ENCODE results near the gene ZNF618. TPM values are rescaled to one million over a fixed set of nuclear protein-coding genes. Genes with fewer than 3 reads are reported as not detected.

Gene ZNF618
- polyA plus RNA-seq, 1 experiment: 8.7 TPM

GRCh38 chr9:114051281-114051680, 175.2 kb downstream of the ZNF618 start:
- ChIA-PET POLR2A (no interaction called here), CTCF (interaction anchor here (0.6 kb wide), 1 partner anchor 175 kb away, joined by 5 read pairs; no protein-coding TSS in a partner anchor)
- DNase-seq (ENCODE audit: low read depth, low spot score): no peak
- no peaks in the 10 kb centered on the region for H3K27me3 ChIP-seq (ENCODE audit: control insufficient read depth, insufficient read depth, low read length)
- TF ChIP-seq CTCF (IDR thresholded peaks at IDR 0.05; ENCODE audit: low read depth, low read length): no peak
- H3K9me3 ChIP-seq (ENCODE audit: control insufficient read depth, insufficient read depth, low read length): no peaks in the 10 kb centered on the region; the same call in 1 of the 2 replicates
- no peak overlapping the region for H3K27ac ChIP-seq (ENCODE audit: low read depth, low read length)
- H3K4me3 ChIP-seq (ENCODE audit: low read depth, low read length): no peak overlapping the region

GRCh38 chr9:114051706-114052105, 175.6 kb downstream of the ZNF618 start:
- no peak for DNase-seq (ENCODE audit: low read depth, low spot score)
- Histone ChIP-seq H3K9me3 (ENCODE audit: control insufficient read depth, insufficient read depth, low read length) (no peaks in the 10 kb centered on the region; the same call in 1 of the 2 replicates), H3K27ac (ENCODE audit: low read depth, low read length) (no peak overlapping the region), H3K27me3 (ENCODE audit: control insufficient read depth, insufficient read depth, low read length) (no peaks in the 10 kb centered on the region), H3K4me3 (ENCODE audit: low read depth, low read length) (no peak overlapping the region)
- CTCF ChIA-PET: interaction anchor here (0.6 kb wide), 1 partner anchor 175 kb away, joined by 5 read pairs; no protein-coding TSS in a partner anchor
- POLR2A ChIA-PET: no interaction called here
- TF ChIP-seq CTCF (IDR thresholded peaks at IDR 0.05; ENCODE audit: low read depth, low read length): no peak

- DNase-seq (ENCODE audit: low read depth, low spot score): no peak
- Histone ChIP-seq H3K27ac (ENCODE audit: low read depth, low read length) (no peak overlapping the region), H3K9me3 (ENCODE audit: control insufficient read depth, insufficient read depth, low read length) (no peaks in the 10 kb centered on the region; the same call in 1 of the 2 replicates), H3K4me3 (ENCODE audit: low read depth, low read length) (no peak overlapping the region), H3K27me3 (ENCODE audit: control insufficient read depth, insufficient read depth, low read length) (no peaks in the 10 kb centered on the region)
- CTCF ChIA-PET: no interaction called here
- TF ChIP-seq CTCF (IDR thresholded peaks at IDR 0.05; ENCODE audit: low read depth, low read length): no peak
- POLR2A ChIA-PET: no interaction called here
Observed at GRCh38 chr9:114053246-114054005, 177.3 kb downstream of the ZNF618 start.

GRCh38 chr9:114054191-114054690, 178.1 kb downstream of the ZNF618 start:
- CTCF ChIA-PET: no interaction called here

More at GRCh38 chr9:114054191-114054690, 178.1 kb downstream of the ZNF618 start:
- TF ChIP-seq CTCF (IDR thresholded peaks at IDR 0.05; ENCODE audit: low read depth, low read length): no peak
- no peak overlapping the region for H3K4me3 ChIP-seq (ENCODE audit: low read depth, low read length)
- no peak for DNase-seq (ENCODE audit: low read depth, low spot score)
- no peak overlapping the region for H3K27ac ChIP-seq (ENCODE audit: low read depth, low read length)
- no peaks in the 10 kb centered on the region; the same call in 1 of the 2 replicates for H3K9me3 ChIP-seq (ENCODE audit: control insufficient read depth, insufficient read depth, low read length)
- H3K27me3 ChIP-seq (ENCODE audit: control insufficient read depth, insufficient read depth, low read length): no peaks in the 10 kb centered on the region
- POLR2A ChIA-PET: no interaction called here
